Body of pancreas (tissue), 4 donors: ENCODE results near the gene MYO1E.
"Not testable (repeated sequence)": the region's sequence is repeated elsewhere in the genome, so short reads cannot be mapped to it uniquely, and the experiment has no call there.

Experiments used
- CTCF ChIP-seq, 7 experiments: fragments of 450-650 bp in 4 of 7; fragments of 200-600 bp in 3 of 7; sonication (generic) in 3 of 7; IDR thresholded peaks; one replicate each; pipeline ENCODE4 v1.5.1; 2016 to 2019; ENCODE audit warnings: antibody characterized with exemption in 7 of 7
- POLR2A ChIP-seq, 3 donors: fragments of 450-650 bp; IDR thresholded peaks; one replicate each; pipeline ENCODE4 v1.6.1; 2016; ENCODE audit warnings: antibody characterized with exemption in 3 of 3, mild to moderate bottlenecking in 2 of 3

GRCh38 chr15:59280292-59280691, 92.4 kb downstream of the MYO1E start:
- TF ChIP-seq CTCF, POLR2A (IDR thresholded peaks at IDR 0.05): not testable (repeated sequence)
